ENCODE measurements around the gene SPOCK1. TPM values are rescaled to one million over a fixed set of nuclear protein-coding genes. Genes with fewer than 3 reads are reported as not detected.

The SPOCK1 gene
- total RNA-seq, 1 experiment from 2014 or later: 10.9 TPM

DNA sequence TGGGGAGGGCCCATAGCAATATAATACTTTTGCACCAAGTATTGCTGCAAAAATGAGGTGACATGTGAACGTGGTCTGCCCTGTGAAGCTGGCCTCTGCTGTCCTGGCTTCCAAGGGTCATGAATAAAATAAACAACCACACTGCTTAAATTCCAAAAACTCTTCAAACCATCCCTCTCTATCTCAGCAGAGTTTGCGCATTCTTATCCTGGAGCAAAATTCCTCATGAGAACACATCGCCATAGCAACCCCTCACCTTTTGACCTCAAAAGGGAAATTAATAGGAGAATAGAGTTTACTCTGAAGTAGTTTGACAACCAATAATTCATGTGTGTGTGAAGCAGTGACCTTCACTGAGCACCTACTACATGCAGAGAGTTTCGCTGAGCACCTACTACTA is 342.9 kb downstream of the SPOCK1 start:
- Mint-ChIP-seq H3K9me3 (no peaks in the 10 kb centered on the region), H3K4me3 (no peak overlapping the region), H3K36me3 (ENCODE audit: insufficient read depth in 1 of 3, low read depth in 3 of 3) (no peaks in the 10 kb centered on the region; a peak in 1 of 7 replicates), H3K4me1 (peaks cover 12% of the 10 kb centered on the region in 2 experiments), H3K27me3 (ENCODE audit: low read depth) (peaks cover 4% of the 10 kb centered on the region), H3K27ac (no peak overlapping the region)
- TF ChIP-seq, protein P1, sequence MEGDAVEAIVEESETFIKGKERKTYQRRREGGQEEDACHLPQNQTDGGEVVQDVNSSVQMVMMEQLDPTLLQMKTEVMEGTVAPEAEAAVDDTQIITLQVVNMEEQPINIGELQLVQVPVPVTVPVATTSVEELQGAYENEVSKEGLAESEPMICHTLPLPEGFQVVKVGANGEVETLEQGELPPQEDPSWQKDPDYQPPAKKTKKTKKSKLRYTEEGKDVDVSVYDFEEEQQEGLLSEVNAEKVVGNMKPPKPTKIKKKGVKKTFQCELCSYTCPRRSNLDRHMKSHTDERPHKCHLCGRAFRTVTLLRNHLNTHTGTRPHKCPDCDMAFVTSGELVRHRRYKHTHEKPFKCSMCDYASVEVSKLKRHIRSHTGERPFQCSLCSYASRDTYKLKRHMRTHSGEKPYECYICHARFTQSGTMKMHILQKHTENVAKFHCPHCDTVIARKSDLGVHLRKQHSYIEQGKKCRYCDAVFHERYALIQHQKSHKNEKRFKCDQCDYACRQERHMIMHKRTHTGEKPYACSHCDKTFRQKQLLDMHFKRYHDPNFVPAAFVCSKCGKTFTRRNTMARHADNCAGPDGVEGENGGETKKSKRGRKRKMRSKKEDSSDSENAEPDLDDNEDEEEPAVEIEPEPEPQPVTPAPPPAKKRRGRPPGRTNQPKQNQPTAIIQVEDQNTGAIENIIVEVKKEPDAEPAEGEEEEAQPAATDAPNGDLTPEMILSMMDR (conservative IDR thresholded peaks at IDR 0.05): no peak
- Histone ChIP-seq H2BK20ac (ENCODE audit: low read depth, low read length, poor library complexity, severe bottlenecking) (no peak overlapping the region), H3K27me3 (ENCODE audit: insufficient read depth, low read length) (no peaks in the 10 kb centered on the region), H3K23me2 (ENCODE audit: insufficient read length, low read depth, low read length, poor library complexity, severe bottlenecking) (no peaks in the 10 kb centered on the region), H3K18ac (ENCODE audit: insufficient read length, low read depth, low read length) (no peak overlapping the region), H2AK5ac (ENCODE audit: insufficient read length, low read length) (no peak overlapping the region), H3K79me1 (ENCODE audit: insufficient read depth, low read depth, low read length, poor library complexity, severe bottlenecking) (no peaks in the 10 kb centered on the region), H3K56ac (ENCODE audit: insufficient read length, low read depth, low read length) (no peak overlapping the region), H3K14ac (ENCODE audit: insufficient read depth, low read length) (no peak overlapping the region), H3K79me2 (ENCODE audit: insufficient read depth, low read length) (no peaks in the 10 kb centered on the region), H3K23ac (ENCODE audit: insufficient read length, low read depth, low read length) (no peak overlapping the region), H3K27ac (ENCODE audit: insufficient read length, low read depth, low read length) (no peak overlapping the region), H2BK15ac (ENCODE audit: low read depth, low read length) (no peak overlapping the region), H4K5ac (ENCODE audit: insufficient read length, low read depth, low read length) (no peak overlapping the region), H2BK12ac (ENCODE audit: insufficient read length, low read depth, low read length) (no peak overlapping the region), H3T11ph (ENCODE audit: low read length) (no peak overlapping the region), H3K9me3 (ENCODE audit: control insufficient read depth, low read depth, low read length) (no peaks in the 10 kb centered on the region), H3K4me2 (ENCODE audit: insufficient read depth, insufficient read length, low read length) (no peak overlapping the region), H4K91ac (ENCODE audit: insufficient read length, low read depth, low read length) (no peak overlapping the region), H2BK5ac (ENCODE audit: insufficient read length, low read length) (no peak overlapping the region), H3K4me1 (ENCODE audit: insufficient read depth, low read length) (peaks cover 2% of the 10 kb centered on the region; the same call in 1 of the 2 replicates), H2AFZ (ENCODE audit: low read length) (no peak overlapping the region), H3K4ac (ENCODE audit: low read depth, low read length) (no peak overlapping the region), H3K9ac (ENCODE audit: extremely low read depth, insufficient read length, low read length) (no peak overlapping the region), H4K8ac (replicated peaks; ENCODE audit: insufficient read length, low read depth, low read length) (no peak overlapping the region), H2BK120ac (ENCODE audit: low read depth, low read length, poor library complexity, severe bottlenecking) (no peak overlapping the region), H4K20me1 (ENCODE audit: control insufficient read depth, insufficient read depth, insufficient read length) (no peaks in the 10 kb centered on the region)
- no CpG with 5 or more reads among the region's 4 CpGs for WGBS (ENCODE audit: extremely low coverage, insufficient read length, low lambda C conversion rate)
- no peak for DNase-seq

Measured in H9 (cell line).